Measurements from ENCODE around the gene PRKN. TPM values are rescaled to one million over a fixed set of nuclear protein-coding genes. Genes with fewer than 3 reads are reported as not detected.

PRKN gene
- total RNA-seq, 1 experiment from 2014 or later: 0.46 TPM

DNA sequence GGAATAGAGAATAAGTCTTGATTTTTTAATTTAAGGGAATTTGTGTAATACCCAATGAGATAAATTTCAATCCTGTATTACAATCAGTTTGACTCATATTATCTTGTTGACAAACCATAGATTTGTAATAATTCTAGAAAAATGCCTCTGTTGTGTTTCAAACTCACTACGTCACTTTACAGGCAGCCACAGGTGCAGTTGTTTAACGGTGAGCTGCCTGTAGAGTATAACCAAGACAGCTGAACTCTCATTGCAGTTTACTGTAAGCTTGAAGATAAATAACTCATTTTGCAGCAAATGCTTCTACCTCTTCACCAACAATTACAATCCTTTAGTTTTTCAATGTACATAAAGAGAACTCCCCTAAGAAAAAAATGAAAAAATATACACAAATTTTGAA is 114.3 kb downstream of the PRKN start:
- Histone ChIP-seq H3K9me3 (ENCODE audit: control insufficient read depth, insufficient read depth, low read depth, low read length) (no peaks in the 10 kb centered on the region), H3K4me3 (ENCODE audit: low read depth in 2 of 2, low read length in 2 of 2) (no peak overlapping the region), H3K27ac (ENCODE audit: low read length) (no peak overlapping the region), H3K27me3 (ENCODE audit: control insufficient read depth, insufficient read depth, low read length) (no peaks in the 10 kb centered on the region), H3K36me3 (ENCODE audit: control insufficient read depth, insufficient read depth, low read length) (no peaks in the 10 kb centered on the region), H3K4me1 (ENCODE audit: control insufficient read depth, insufficient read depth, low read length) (no peaks in the 10 kb centered on the region)
- no peak for ATAC-seq
- no TSS peak for BruUV-seq (replicated peaks)
- TF ChIP-seq REST (IDR thresholded peaks at IDR 0.05; ENCODE audit: insufficient read depth in 1 of 2, low read depth in 2 of 2, low read length in 1 of 2) (no peak), CTCF (IDR thresholded peaks at IDR 0.05) (no peak), POLR2AphosphoS5 (IDR thresholded peaks at IDR 0.05; ENCODE audit: low read depth, low read length) (no peak), SIN3A (IDR thresholded peaks at IDR 0.05; ENCODE audit: borderline replicate concordance, insufficient read depth, low read depth, low read length) (no peak), TCF7L2 (IDR thresholded peaks at IDR 0.05; ENCODE audit: low read depth, low read length) (no peak)
- intact Hi-C loops (cut with micrococcal nuclease; ENCODE audit: unreplicated experiment): no loop called here
- ChIA-PET POLR2A (no interaction called here), CTCF (no interaction called here)
- in situ Hi-C loops (cut with HindIII; ENCODE audit: low pct_unique_long_range_greater_than_20kb, low sequenced_read_pairs): no loop called here
- DNase-seq (ENCODE audit: low read depth, low spot score): no peak

GRCh38 chr6:162612613-162613012 is 115.0 kb downstream of the PRKN start:
- in situ Hi-C loops (cut with HindIII; ENCODE audit: low pct_unique_long_range_greater_than_20kb, low sequenced_read_pairs) (no loop called here), intact Hi-C loops (cut with micrococcal nuclease; ENCODE audit: unreplicated experiment) (no loop called here)
- TF ChIP-seq SIN3A (IDR thresholded peaks at IDR 0.05; ENCODE audit: borderline replicate concordance, insufficient read depth, low read depth, low read length) (no peak), TCF7L2 (IDR thresholded peaks at IDR 0.05; ENCODE audit: low read depth, low read length) (no peak)
- ATAC-seq (no peak), DNase-seq (ENCODE audit: low read depth, low spot score) (no peak)
- Histone ChIP-seq H3K27me3 (ENCODE audit: control insufficient read depth, insufficient read depth, low read length) (no peaks in the 10 kb centered on the region), H3K4me3 (ENCODE audit: low read depth in 2 of 2, low read length in 2 of 2) (no peak overlapping the region), H3K9me3 (ENCODE audit: control insufficient read depth, insufficient read depth, low read depth, low read length) (no peaks in the 10 kb centered on the region), H3K36me3 (ENCODE audit: control insufficient read depth, insufficient read depth, low read length) (no peaks in the 10 kb centered on the region), H3K4me1 (ENCODE audit: control insufficient read depth, insufficient read depth, low read length) (no peaks in the 10 kb centered on the region), H3K27ac (ENCODE audit: low read length) (no peak overlapping the region)
- no TSS peak for BruUV-seq (replicated peaks)
- CTCF ChIA-PET: no interaction called here
- POLR2A ChIA-PET: no interaction called here

GRCh38 chr6:162610351-162610750 is 117.2 kb downstream of the PRKN start:
- intact Hi-C loops (cut with micrococcal nuclease; ENCODE audit: unreplicated experiment) (no loop called here), in situ Hi-C loops (cut with HindIII; ENCODE audit: low pct_unique_long_range_greater_than_20kb, low sequenced_read_pairs) (no loop called here)
- no peaks in the 10 kb centered on the region for H3K9me3 ChIP-seq (ENCODE audit: control insufficient read depth, insufficient read depth, low read depth, low read length)
- H3K4me1 ChIP-seq (ENCODE audit: control insufficient read depth, insufficient read depth, low read length): no peaks in the 10 kb centered on the region
- no peak overlapping the region for H3K4me3 ChIP-seq (ENCODE audit: low read depth in 2 of 2, low read length in 2 of 2)
- CTCF ChIA-PET: no interaction called here
- TF ChIP-seq CTCF (IDR thresholded peaks at IDR 0.05) (no peak), REST (IDR thresholded peaks at IDR 0.05; ENCODE audit: insufficient read depth in 1 of 2, low read depth in 2 of 2, low read length in 1 of 2) (no peak), TCF7L2 (IDR thresholded peaks at IDR 0.05; ENCODE audit: low read depth, low read length) (no peak), POLR2AphosphoS5 (IDR thresholded peaks at IDR 0.05; ENCODE audit: low read depth, low read length) (no peak), SIN3A (IDR thresholded peaks at IDR 0.05; ENCODE audit: borderline replicate concordance, insufficient read depth, low read depth, low read length) (no peak)
- no peak overlapping the region for H3K27ac ChIP-seq (ENCODE audit: low read length)
- no TSS peak for BruUV-seq (replicated peaks)
- DNase-seq (ENCODE audit: low read depth, low spot score): no peak
- ATAC-seq: no peak
- POLR2A ChIA-PET: no interaction called here
- no peaks in the 10 kb centered on the region for H3K36me3 ChIP-seq (ENCODE audit: control insufficient read depth, insufficient read depth, low read length)
- no peaks in the 10 kb centered on the region for H3K27me3 ChIP-seq (ENCODE audit: control insufficient read depth, insufficient read depth, low read length)
